ENCODE data around the gene ELOB.

DNA sequence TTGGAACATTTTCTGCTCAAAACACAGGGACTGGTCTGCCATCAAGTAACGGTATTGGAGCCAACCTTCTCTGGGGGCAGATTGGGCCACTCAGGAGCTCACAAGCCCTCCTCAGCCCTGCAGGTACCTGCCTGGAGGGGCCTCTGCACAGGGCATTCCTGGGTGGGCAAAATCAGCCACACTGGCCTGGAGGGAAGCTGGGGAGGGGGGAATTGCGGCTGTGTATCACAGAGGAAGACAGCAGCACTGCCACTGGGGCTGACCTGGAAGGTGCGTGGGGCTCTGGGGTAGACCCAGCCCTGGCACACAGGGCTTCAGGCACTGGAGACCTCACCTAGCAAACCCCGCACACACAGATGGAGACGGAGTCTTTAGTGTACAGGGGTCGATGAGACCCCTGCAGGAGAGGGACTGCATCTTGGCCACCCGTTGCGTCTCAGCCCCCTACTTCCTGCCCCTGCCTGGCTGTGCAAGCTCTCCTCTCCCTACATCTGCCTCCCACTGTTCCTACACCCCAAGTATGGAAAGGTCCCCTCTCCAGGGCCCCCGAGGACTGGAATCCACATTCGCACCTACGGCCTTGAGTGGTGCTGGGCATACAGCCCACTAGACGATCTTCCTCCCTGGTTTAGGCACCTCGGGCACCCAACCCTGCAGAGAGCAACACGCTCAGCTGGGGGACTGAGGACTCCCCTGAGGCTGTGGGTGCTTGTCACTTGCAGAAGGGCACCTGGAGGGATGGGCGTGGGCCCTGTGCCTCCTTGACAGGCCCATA, 31.8 kb downstream of the ELOB start:
- no peak for TF ChIP-seq ISL1 (CRISPR knock-in tag; IDR thresholded peaks at IDR 0.05)
- no peak for TF ChIP-seq ZNF70 (CRISPR knock-in tag; IDR thresholded peaks at IDR 0.05)
- no peak for TF ChIP-seq ZC3H10 (CRISPR knock-in tag; IDR thresholded peaks at IDR 0.05)
- TF ChIP-seq CSDC2 (CRISPR knock-in tag; IDR thresholded peaks at IDR 0.05) = no peak
- no peak for TF ChIP-seq ZFP30 (CRISPR knock-in tag; IDR thresholded peaks at IDR 0.05)
- TF ChIP-seq, protein P1, sequence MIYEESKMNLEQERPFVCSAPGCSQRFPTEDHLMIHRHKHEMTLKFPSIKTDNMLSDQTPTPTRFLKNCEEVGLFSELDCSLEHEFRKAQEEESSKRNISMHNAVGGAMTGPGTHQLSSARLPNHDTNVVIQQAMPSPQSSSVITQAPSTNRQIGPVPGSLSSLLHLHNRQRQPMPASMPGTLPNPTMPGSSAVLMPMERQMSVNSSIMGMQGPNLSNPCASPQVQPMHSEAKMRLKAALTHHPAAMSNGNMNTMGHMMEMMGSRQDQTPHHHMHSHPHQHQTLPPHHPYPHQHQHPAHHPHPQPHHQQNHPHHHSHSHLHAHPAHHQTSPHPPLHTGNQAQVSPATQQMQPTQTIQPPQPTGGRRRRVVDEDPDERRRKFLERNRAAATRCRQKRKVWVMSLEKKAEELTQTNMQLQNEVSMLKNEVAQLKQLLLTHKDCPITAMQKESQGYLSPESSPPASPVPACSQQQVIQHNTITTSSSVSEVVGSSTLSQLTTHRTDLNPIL (CRISPR knock-in tag; IDR thresholded peaks at IDR 0.05; ENCODE audit: low read depth) = no peak
- no peak for TF ChIP-seq ZFP3 (CRISPR knock-in tag; IDR thresholded peaks at IDR 0.05)
- TF ChIP-seq RARB (CRISPR knock-in tag; IDR thresholded peaks at IDR 0.05) = no peak
- no peak for TF ChIP-seq ESRRG (CRISPR knock-in tag; IDR thresholded peaks at IDR 0.05)
